Neural cell (in vitro differentiated cells): Measurements from ENCODE around the gene NKX2-3. TPM values are rescaled to one million over a fixed set of nuclear protein-coding genes. Genes with fewer than 3 reads are reported as not detected.

Experiments used
- H2AFZ ChIP-seq: fragments of 200-600, 300-800 bp; sonication (generic), shearing (Covaris generic); 2 replicates; pipeline ENCODE4 v1.6.0; 2014; ENCODE audit warnings: low read depth, mild to moderate bottlenecking, antibody characterized with exemption, low read length, moderate library complexity
- H3F3A ChIP-seq: fragments of 200-600 bp; shearing (Covaris generic); 2 replicates; pipeline ENCODE4 v1.6.1; 2016; ENCODE audit warnings: mild to moderate bottlenecking, moderate library complexity, mixed read lengths, antibody characterized with exemption, low read length; ENCODE audit not compliant: insufficient read depth, poor library complexity, severe bottlenecking
- H3K27ac ChIP-seq: fragments of 200-600, 300-800 bp; sonication (generic), shearing (Covaris generic); 2 replicates; pipeline ENCODE4 v1.5.1; 2014; ENCODE audit warnings: mild to moderate bottlenecking, low read length, moderate library complexity
- H3K27me3 ChIP-seq: fragments of 300-800, 200-600 bp; sonication (generic), shearing (Covaris generic); 2 replicates; pipeline ENCODE4 v1.6.0; 2014; ENCODE audit warnings: mild to moderate bottlenecking, low read depth, low read length, moderate library complexity; ENCODE audit not compliant: insufficient read depth
- H3K36me3 ChIP-seq: fragments of 300-800, 200-600 bp; sonication (generic), shearing (Covaris generic); 2 replicates; pipeline ENCODE4 v1.5.1; 2014; ENCODE audit warnings: mild to moderate bottlenecking, antibody characterized with exemption, low read length, moderate library complexity; ENCODE audit not compliant: insufficient read depth
- H3K4me2 ChIP-seq: fragments of 300-800, 200-600 bp; sonication (generic), shearing (Covaris generic); 2 replicates; pipeline ENCODE4 v1.6.0; 2014; ENCODE audit warnings: mild to moderate bottlenecking, low read length
- H3K4me3 ChIP-seq: fragments of 300-800, 200-600 bp; sonication (generic), shearing (Covaris generic); 2 replicates; pipeline ENCODE4 v1.5.1; 2014; ENCODE audit warnings: mild to moderate bottlenecking, low read length, moderate library complexity
- H3K79me2 ChIP-seq: fragments of 200-600 bp; shearing (Covaris generic); replicated peaks from 2 replicates; pipeline ENCODE4 v1.6.0; 2014; ENCODE audit warnings: mild to moderate bottlenecking, low read length, moderate library complexity; ENCODE audit not compliant: insufficient read depth
- H3K9ac ChIP-seq: fragments of 300-800, 200-600 bp; sonication (generic), shearing (Covaris generic); 2 replicates; pipeline ENCODE4 v1.6.1; 2016; ENCODE audit warnings: mild to moderate bottlenecking, low read length, mixed read lengths
- H3K9me2 ChIP-seq: fragments of 200-600 bp; shearing (Covaris generic); 2 replicates; pipeline ENCODE4 v1.6.1; 2016; ENCODE audit warnings: mild to moderate bottlenecking, low read length, mixed read lengths; ENCODE audit not compliant: insufficient read depth
- H3K9me3 ChIP-seq: fragments of 200-600, 300-800 bp; sonication (generic), shearing (Covaris generic); 2 replicates; pipeline ENCODE4 v1.6.1; 2016; ENCODE audit warnings: mild to moderate bottlenecking, mixed run types, low read length, moderate library complexity, mixed read lengths
- H4K20me1 ChIP-seq: fragments of 200-600 bp; shearing (Covaris generic); 2 replicates; pipeline ENCODE4 v1.6.1; 2016; ENCODE audit warnings: mild to moderate bottlenecking, mixed run types; ENCODE audit not compliant: insufficient read depth
- EP300 ChIP-seq: fragments of 450-650 bp; conservative IDR thresholded peaks from 2 replicates; pipeline ENCODE4 v1.6.1; 2014; ENCODE audit warnings: antibody characterized with exemption, mild to moderate bottlenecking, moderate library complexity; ENCODE audit not compliant: poor library complexity, severe bottlenecking
- EZH2 ChIP-seq: fragments of 200-600, 300-800 bp; shearing (Covaris generic), sonication (generic); IDR thresholded peaks from 2 replicates; pipeline ENCODE4 v1.6.1; 2014; ENCODE audit warnings: antibody characterized with exemption, low read length, borderline replicate concordance, mild to moderate bottlenecking; ENCODE audit not compliant: insufficient read depth, poor library complexity, severe bottlenecking
- MXI1 ChIP-seq: fragments of 450-650 bp; conservative IDR thresholded peaks from 2 replicates; pipeline ENCODE4 v1.6.1; 2014; ENCODE audit warnings: antibody characterized with exemption, mild to moderate bottlenecking; ENCODE audit not compliant: poor library complexity, severe bottlenecking
- POLR2AphosphoS5 ChIP-seq: IDR thresholded peaks from 2 replicates; pipeline ENCODE4 v1.6.1; 2012
- RAD21 ChIP-seq: fragments of 450-650 bp; conservative IDR thresholded peaks from 2 replicates; pipeline ENCODE4 v1.6.1; 2014; ENCODE audit warnings: antibody characterized with exemption, mild to moderate bottlenecking, moderate library complexity
- SMC3 ChIP-seq: fragments of 450-650 bp; conservative IDR thresholded peaks from 2 replicates; pipeline ENCODE4 v1.6.1; 2014; ENCODE audit warnings: antibody characterized with exemption, mild to moderate bottlenecking, moderate library complexity; ENCODE audit not compliant: poor library complexity
- TAF1 ChIP-seq: IDR thresholded peaks from 2 replicates; pipeline ENCODE4 v1.6.1; 2012; ENCODE audit warnings: low read depth
- polyA plus RNA-seq: library from polyadenylated mRNA; depleted of rRNA; stranded (reverse); fragments of >200 nt; gene quantifications from 2 replicates; pipeline ENCODE4 v1.2.3, GENCODE V29; 2014
- TF ChIP-seq, protein P1 (sequence below): fragments of 450-650 bp; IDR thresholded peaks from 2 replicates; pipeline ENCODE4 v1.5.1; 2014; ENCODE audit warnings: antibody characterized with exemption, mild to moderate bottlenecking, moderate library complexity; ENCODE audit not compliant: poor library complexity, severe bottlenecking
- TF ChIP-seq, protein P2 (sequence below): IDR thresholded peaks from 2 replicates; pipeline ENCODE4 v1.6.1; 2012; ENCODE audit warnings: borderline replicate concordance

Gene NKX2-3
- polyA plus RNA-seq, 1 donor from 2014 or later, result not detected

DNA sequence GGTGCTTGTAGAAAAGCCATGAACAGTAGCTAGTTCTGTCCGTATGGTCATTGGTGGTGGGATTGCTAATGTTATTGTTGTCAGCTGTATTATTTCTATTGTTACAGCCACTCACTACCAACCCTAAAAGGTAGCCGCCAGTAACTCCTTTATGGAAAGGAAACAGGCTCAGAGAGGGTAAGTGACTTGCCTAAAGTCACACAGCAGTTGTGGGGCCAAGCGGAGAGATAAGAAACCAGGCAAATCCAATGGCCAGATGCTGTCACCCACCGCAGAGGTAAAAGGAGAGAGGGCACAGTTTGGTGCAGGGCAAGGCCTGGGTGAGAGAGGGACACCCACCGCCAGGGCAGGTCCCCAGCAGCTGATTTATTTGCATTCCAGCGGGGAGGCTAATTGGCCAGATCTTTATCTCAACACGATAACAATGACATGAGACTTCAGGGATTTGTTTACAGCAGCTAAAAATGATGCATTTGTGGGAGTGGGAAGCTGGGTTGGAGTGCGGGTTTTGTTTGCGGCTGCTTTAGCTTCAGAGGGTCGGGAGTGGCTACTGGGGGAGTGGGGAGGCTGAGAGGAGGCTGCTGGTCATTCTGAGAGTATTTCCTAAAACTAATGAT lies 8.6 kb upstream of the NKX2-3 start:
- peaks cover 99% of the 10 kb centered on the region for H3K27me3 ChIP-seq
- H2AFZ ChIP-seq, result no peak overlapping the region
- no peaks in the 10 kb centered on the region for H3K9me2 ChIP-seq
- H3K4me3 ChIP-seq, result no peak overlapping the region
- no peaks in the 10 kb centered on the region for H3K9me3 ChIP-seq
- H4K20me1 ChIP-seq, result no peaks in the 10 kb centered on the region
- no peak overlapping the region for H3K9ac ChIP-seq
- H3K27ac ChIP-seq, result no peak overlapping the region
- TF ChIP-seq SMC3, result no peak
- TF ChIP-seq POLR2AphosphoS5, result no peak
- TF ChIP-seq, protein P1, sequence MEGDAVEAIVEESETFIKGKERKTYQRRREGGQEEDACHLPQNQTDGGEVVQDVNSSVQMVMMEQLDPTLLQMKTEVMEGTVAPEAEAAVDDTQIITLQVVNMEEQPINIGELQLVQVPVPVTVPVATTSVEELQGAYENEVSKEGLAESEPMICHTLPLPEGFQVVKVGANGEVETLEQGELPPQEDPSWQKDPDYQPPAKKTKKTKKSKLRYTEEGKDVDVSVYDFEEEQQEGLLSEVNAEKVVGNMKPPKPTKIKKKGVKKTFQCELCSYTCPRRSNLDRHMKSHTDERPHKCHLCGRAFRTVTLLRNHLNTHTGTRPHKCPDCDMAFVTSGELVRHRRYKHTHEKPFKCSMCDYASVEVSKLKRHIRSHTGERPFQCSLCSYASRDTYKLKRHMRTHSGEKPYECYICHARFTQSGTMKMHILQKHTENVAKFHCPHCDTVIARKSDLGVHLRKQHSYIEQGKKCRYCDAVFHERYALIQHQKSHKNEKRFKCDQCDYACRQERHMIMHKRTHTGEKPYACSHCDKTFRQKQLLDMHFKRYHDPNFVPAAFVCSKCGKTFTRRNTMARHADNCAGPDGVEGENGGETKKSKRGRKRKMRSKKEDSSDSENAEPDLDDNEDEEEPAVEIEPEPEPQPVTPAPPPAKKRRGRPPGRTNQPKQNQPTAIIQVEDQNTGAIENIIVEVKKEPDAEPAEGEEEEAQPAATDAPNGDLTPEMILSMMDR, result no peak
- TF ChIP-seq EZH2, result no peak
- TF ChIP-seq, protein P2, sequence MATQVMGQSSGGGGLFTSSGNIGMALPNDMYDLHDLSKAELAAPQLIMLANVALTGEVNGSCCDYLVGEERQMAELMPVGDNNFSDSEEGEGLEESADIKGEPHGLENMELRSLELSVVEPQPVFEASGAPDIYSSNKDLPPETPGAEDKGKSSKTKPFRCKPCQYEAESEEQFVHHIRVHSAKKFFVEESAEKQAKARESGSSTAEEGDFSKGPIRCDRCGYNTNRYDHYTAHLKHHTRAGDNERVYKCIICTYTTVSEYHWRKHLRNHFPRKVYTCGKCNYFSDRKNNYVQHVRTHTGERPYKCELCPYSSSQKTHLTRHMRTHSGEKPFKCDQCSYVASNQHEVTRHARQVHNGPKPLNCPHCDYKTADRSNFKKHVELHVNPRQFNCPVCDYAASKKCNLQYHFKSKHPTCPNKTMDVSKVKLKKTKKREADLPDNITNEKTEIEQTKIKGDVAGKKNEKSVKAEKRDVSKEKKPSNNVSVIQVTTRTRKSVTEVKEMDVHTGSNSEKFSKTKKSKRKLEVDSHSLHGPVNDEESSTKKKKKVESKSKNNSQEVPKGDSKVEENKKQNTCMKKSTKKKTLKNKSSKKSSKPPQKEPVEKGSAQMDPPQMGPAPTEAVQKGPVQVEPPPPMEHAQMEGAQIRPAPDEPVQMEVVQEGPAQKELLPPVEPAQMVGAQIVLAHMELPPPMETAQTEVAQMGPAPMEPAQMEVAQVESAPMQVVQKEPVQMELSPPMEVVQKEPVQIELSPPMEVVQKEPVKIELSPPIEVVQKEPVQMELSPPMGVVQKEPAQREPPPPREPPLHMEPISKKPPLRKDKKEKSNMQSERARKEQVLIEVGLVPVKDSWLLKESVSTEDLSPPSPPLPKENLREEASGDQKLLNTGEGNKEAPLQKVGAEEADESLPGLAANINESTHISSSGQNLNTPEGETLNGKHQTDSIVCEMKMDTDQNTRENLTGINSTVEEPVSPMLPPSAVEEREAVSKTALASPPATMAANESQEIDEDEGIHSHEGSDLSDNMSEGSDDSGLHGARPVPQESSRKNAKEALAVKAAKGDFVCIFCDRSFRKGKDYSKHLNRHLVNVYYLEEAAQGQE, result no peak
- no peaks in the 10 kb centered on the region for H3K79me2 ChIP-seq
- H3K4me2 ChIP-seq, result no peak overlapping the region
- no peaks in the 10 kb centered on the region for H3K36me3 ChIP-seq
- no peaks in the 10 kb centered on the region for H3F3A ChIP-seq

DNA sequence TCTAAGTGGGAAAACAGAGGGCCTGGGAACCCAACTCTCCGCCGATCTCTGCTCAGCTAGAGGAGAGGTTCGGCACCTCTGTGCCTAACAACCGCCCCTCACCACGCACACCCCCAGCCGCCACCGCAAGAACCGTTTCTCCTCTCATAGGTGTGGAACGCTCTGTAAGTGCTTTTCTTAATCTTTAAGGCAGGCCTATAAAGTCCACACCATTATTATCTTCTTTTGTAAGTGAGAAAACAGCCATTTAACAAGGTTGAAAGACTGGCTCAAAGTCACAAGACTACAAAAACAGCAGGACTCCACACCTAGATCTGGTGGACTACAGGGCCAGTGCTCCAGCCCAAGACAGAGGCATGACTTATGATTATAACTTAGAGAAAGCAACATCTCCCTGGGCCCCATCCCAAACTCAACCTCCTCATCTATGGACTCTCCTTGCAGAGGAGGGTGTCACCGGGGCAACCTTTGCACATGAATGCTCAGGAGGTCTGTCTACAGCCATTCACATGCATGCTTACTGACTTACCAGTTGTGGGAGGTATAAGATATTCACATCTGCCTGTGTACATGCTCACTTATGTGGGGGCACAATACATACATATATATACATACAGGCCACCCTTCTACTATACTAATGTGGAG lies 7.9 kb upstream of the NKX2-3 start:
- H3K9me2 ChIP-seq, result no peaks in the 10 kb centered on the region
- peaks cover 99% of the 10 kb centered on the region for H3K27me3 ChIP-seq
- no peak overlapping the region for H3K9ac ChIP-seq
- H3K36me3 ChIP-seq, result no peaks in the 10 kb centered on the region
- H4K20me1 ChIP-seq, result no peaks in the 10 kb centered on the region
- no peak overlapping the region for H2AFZ ChIP-seq
- H3K4me2 ChIP-seq, result no peak overlapping the region
- H3K79me2 ChIP-seq, result no peaks in the 10 kb centered on the region
- no peaks in the 10 kb centered on the region for H3F3A ChIP-seq
- H3K4me3 ChIP-seq, result no peak overlapping the region
- no peaks in the 10 kb centered on the region for H3K9me3 ChIP-seq
- no peak overlapping the region for H3K27ac ChIP-seq
- no peak for TF ChIP-seq TAF1
- no peak for TF ChIP-seq RAD21
- no peak for TF ChIP-seq POLR2AphosphoS5
- TF ChIP-seq EZH2, result no peak
- TF ChIP-seq, protein P2, result no peak
- no peak for TF ChIP-seq MXI1
- TF ChIP-seq, protein P1, result no peak
- no peak for TF ChIP-seq SMC3
- TF ChIP-seq EP300, result no peak
